Middle frontal gyrus (tissue), 1 donor: Measurements from ENCODE around the gene JMJD1C.
"Not testable (repeated sequence)": the region's sequence is repeated elsewhere in the genome, so short reads cannot be mapped to it uniquely, and the experiment has no call there.

ENCODE experiments used
- DNase-seq: peaks from one replicate; pipeline ENCODE4 v3.0.0-alpha.2; 2015; ENCODE audit warnings: low spot score; ENCODE audit errors: extremely low spot score

Gene JMJD1C

GRCh38 chr10:63262430-63263073, 203.2 kb downstream of the JMJD1C start:
- no peak for DNase-seq

GRCh38 chr10:63261496-63261895, 204.3 kb downstream of the JMJD1C start:
- DNase-seq, result no peak

GRCh38 chr10:63260860-63261251, 204.9 kb downstream of the JMJD1C start:
- DNase-seq, result no peak

- no peak for DNase-seq
These were observed 205.5 kb downstream of the JMJD1C start for GRCh38 chr10:63260103-63260859.

- DNase-seq, result no peak
These were observed 206.7 kb downstream of the JMJD1C start for GRCh38 chr10:63258920-63259678.

GRCh38 chr10:63257778-63258177, 208.0 kb downstream of the JMJD1C start:
- no peak for DNase-seq

- no peak for DNase-seq
These were observed 209.6 kb downstream of the JMJD1C start for GRCh38 chr10:63256009-63256773.

GRCh38 chr10:63255316-63255715, 210.5 kb downstream of the JMJD1C start:
- no peak for DNase-seq

- no peak for DNase-seq
These were observed 212.7 kb downstream of the JMJD1C start for GRCh38 chr10:63253040-63253439.

GRCh38 chr10:63252095-63252762, 213.5 kb downstream of the JMJD1C start:
- no peak for DNase-seq

- DNase-seq, result no peak
These were observed 215.7 kb downstream of the JMJD1C start for GRCh38 chr10:63250032-63250431.

- no peak for DNase-seq
These were observed 218.0 kb downstream of the JMJD1C start for GRCh38 chr10:63247771-63248170.

GRCh38 chr10:63246356-63246755, 219.4 kb downstream of the JMJD1C start:
- no peak for DNase-seq

- DNase-seq, result no peak
These were observed 223.9 kb downstream of the JMJD1C start for GRCh38 chr10:63241841-63242281.

GRCh38 chr10:63240807-63241206, 225.0 kb downstream of the JMJD1C start:
- DNase-seq, result no peak

- no peak for DNase-seq
These were observed 227.3 kb downstream of the JMJD1C start for GRCh38 chr10:63238501-63238900.

GRCh38 chr10:63237396-63237795, 228.4 kb downstream of the JMJD1C start:
- DNase-seq, result no peak

GRCh38 chr10:63236113-63236935, 229.5 kb downstream of the JMJD1C start:
- DNase-seq, result no peak

- DNase-seq, result not testable (repeated sequence)
These were observed 230.6 kb downstream of the JMJD1C start for GRCh38 chr10:63235136-63235535.

- DNase-seq, result no peak
These were observed 236.6 kb downstream of the JMJD1C start for GRCh38 chr10:63229161-63229560.
